Colonic mucosa (tissue), 4 donors: ENCODE data around the gene OR6N2. TPM values are rescaled to one million over a fixed set of nuclear protein-coding genes. Genes with fewer than 3 reads are reported as not detected.

Experiments
- DNase-seq: peaks from one replicate; pipeline ENCODE4 v3.0.0-alpha.2; 2020
- H3K27ac ChIP-seq: fragments of 200-600 bp; one replicate; pipeline ENCODE4 v1.8.0; 2021
- H3K27me3 ChIP-seq: fragments of 200-600 bp; one replicate; pipeline ENCODE4 v1.8.0; 2021
- H3K36me3 ChIP-seq: fragments of 200-600 bp; one replicate; pipeline ENCODE4 v1.8.0; 2021
- H3K4me1 ChIP-seq: fragments of 200-600 bp; one replicate; pipeline ENCODE4 v1.8.0; 2021; ENCODE audit warnings: mild to moderate bottlenecking
- H3K4me3 ChIP-seq: fragments of 200-600 bp; one replicate; pipeline ENCODE4 v1.8.0; 2021
- H3K9ac ChIP-seq, 2 donors: one replicate each; pipeline ENCODE4 v1.7.0; 2013; ENCODE audit warnings: control low read depth in 2 of 2, low read depth in 2 of 2, low read length in 2 of 2
- H3K9me3 ChIP-seq: fragments of 200-600 bp; one replicate; pipeline ENCODE4 v1.8.0; 2021
- CTCF ChIP-seq: fragments of 200-600 bp; IDR thresholded peaks from one replicate; pipeline ENCODE4 v1.8.0; 2022; ENCODE audit warnings: antibody characterized with exemption, mild to moderate bottlenecking
- intact Hi-C: fragments of 100-400 bp; cut with DNase I; formaldehyde crosslinking; loops from one replicate; pipeline ENCODE4 v1.14.1; 2022
- total RNA-seq, 2 donors: library from RNA; stranded (reverse); fragmentation: NEBNext Ultra II Directional in 1 of 2; extraction: Animal tissue kit (Norgen Biotek cat#: 25700) in 1 of 2; gene quantifications; one replicate each; pipeline ENCODE4 v1.2.1, GENCODE V29; 2021
- donor health status: healthy.
- donor health status: DM: no; HTN: no; CAD: no.
- donor health status: DM: no; HTN: no; CAD: no.

OR6N2 gene
- total RNA-seq, 2 donors from 2014 or later = not detected

GRCh38 chr1:158809256-158809655, 28.3 kb upstream of the OR6N2 start:
- no peaks in the 10 kb centered on the region for H3K9me3 ChIP-seq
- intact Hi-C loops = no loop called here
- no peaks in the 10 kb centered on the region for H3K4me1 ChIP-seq
- no peak overlapping the region for H3K9ac ChIP-seq
- no peak for DNase-seq
- no peak overlapping the region for H3K4me3 ChIP-seq
- no peaks in the 10 kb centered on the region for H3K36me3 ChIP-seq
- H3K27ac ChIP-seq = no peak overlapping the region
- no peak for TF ChIP-seq CTCF
- H3K27me3 ChIP-seq = no peaks in the 10 kb centered on the region

GRCh38 chr1:158806916-158807536, 26.0 kb upstream of the OR6N2 start:
- H3K9ac ChIP-seq = no peak overlapping the region
- DNase-seq = no peak
- no peak overlapping the region for H3K4me3 ChIP-seq
- H3K36me3 ChIP-seq = no peaks in the 10 kb centered on the region
- H3K9me3 ChIP-seq = no peaks in the 10 kb centered on the region
- H3K4me1 ChIP-seq = no peaks in the 10 kb centered on the region
- no peaks in the 10 kb centered on the region for H3K27me3 ChIP-seq
- no peak overlapping the region for H3K27ac ChIP-seq
- intact Hi-C loops = no loop called here
- no peak for TF ChIP-seq CTCF

GRCh38 chr1:158803678-158804077, 22.7 kb upstream of the OR6N2 start:
- intact Hi-C loops = no loop called here

GRCh38 chr1:158801396-158801795, 20.4 kb upstream of the OR6N2 start:
- Histone ChIP-seq H3K9me3 (no peaks in the 10 kb centered on the region), H3K9ac (no peak overlapping the region), H3K36me3 (no peaks in the 10 kb centered on the region), H3K27ac (no peak overlapping the region), H3K4me3 (no peak overlapping the region), H3K4me1 (no peaks in the 10 kb centered on the region), H3K27me3 (no peaks in the 10 kb centered on the region)
- intact Hi-C loops = no loop called here
- DNase-seq = no peak
- no peak for TF ChIP-seq CTCF

More at GRCh38 chr1:158803678-158804077, 22.7 kb upstream of the OR6N2 start:
- no peak for DNase-seq
- Histone ChIP-seq H3K4me3 (no peak overlapping the region), H3K4me1 (no peaks in the 10 kb centered on the region), H3K27me3 (no peaks in the 10 kb centered on the region), H3K36me3 (no peaks in the 10 kb centered on the region), H3K9ac (no peak overlapping the region), H3K9me3 (no peaks in the 10 kb centered on the region), H3K27ac (no peak overlapping the region)
- no peak for TF ChIP-seq CTCF

- intact Hi-C loops = no loop called here
- no peaks in the 10 kb centered on the region for H3K36me3 ChIP-seq
- no peak overlapping the region for H3K9ac ChIP-seq
- no peaks in the 10 kb centered on the region for H3K9me3 ChIP-seq
- TF ChIP-seq CTCF = no peak
- no peak for DNase-seq
- no peak overlapping the region for H3K27ac ChIP-seq
- H3K4me1 ChIP-seq = no peaks in the 10 kb centered on the region
- H3K27me3 ChIP-seq = no peaks in the 10 kb centered on the region
- no peak overlapping the region for H3K4me3 ChIP-seq
Measured at GRCh38 chr1:158800526-158800925, 19.5 kb upstream of the OR6N2 start.
